Fibroblast of upper back skin (primary cell): Measurements from ENCODE around the gene ACTR8.

Source experiments
- DNase-seq: peaks from one replicate; pipeline ENCODE4 v3.0.0-alpha.2; 2013

Gene ACTR8

GRCh38 chr3:53862241-53862640 is 19.7 kb downstream of the ACTR8 start:
- DNase-seq: no peak

- no peak for DNase-seq
Measured at GRCh38 chr3:53860196-53860595, 21.8 kb downstream of the ACTR8 start.

- no peak for DNase-seq
Measured at GRCh38 chr3:53859178-53859577, 22.8 kb downstream of the ACTR8 start.

- DNase-seq: no peak
Measured at GRCh38 chr3:53858096-53858741, 23.7 kb downstream of the ACTR8 start.

- DNase-seq: no peak
Measured at GRCh38 chr3:53856964-53857363, 25.0 kb downstream of the ACTR8 start.

GRCh38 chr3:53850895-53851294 is 31.1 kb downstream of the ACTR8 start:
- DNase-seq: peak; percentile 43

GRCh38 chr3:53849916-53850315 is 32.0 kb downstream of the ACTR8 start:
- no peak for DNase-seq

- no peak for DNase-seq
Measured at GRCh38 chr3:53846851-53847155, 35.1 kb downstream of the ACTR8 start.

GRCh38 chr3:53846134-53846850 is 35.7 kb downstream of the ACTR8 start, which contains the start of the genes CHDH and IL17RB:
Gene CHDH (minus strand): TSS chr3:53846419. CDS start chr3:53824008, 22,411 bp downstream.
Gene IL17RB (plus strand): TSS chr3:53846568. CDS start chr3:53846589, 21 bp downstream.
- DNase-seq: no peak

- no peak for DNase-seq
Measured at GRCh38 chr3:53845881-53846133, 36.1 kb downstream of the ACTR8 start.

GRCh38 chr3:53845103-53845880 is 36.7 kb downstream of the ACTR8 start:
- DNase-seq: peak; percentile 23

GRCh38 chr3:53844262-53845102 is 37.5 kb downstream of the ACTR8 start:
- no peak for DNase-seq

- no peak for DNase-seq
Measured at GRCh38 chr3:53843195-53844177, 38.5 kb downstream of the ACTR8 start.

- DNase-seq: no peak
Measured at GRCh38 chr3:53842436-53843194, 39.3 kb downstream of the ACTR8 start.

- no peak for DNase-seq
Measured at GRCh38 chr3:53841296-53841695, 40.7 kb downstream of the ACTR8 start.

- no peak for DNase-seq
Measured at GRCh38 chr3:53837331-53837730, 44.6 kb downstream of the ACTR8 start.

- no peak for DNase-seq
Measured at GRCh38 chr3:53836084-53836872, 45.7 kb downstream of the ACTR8 start.

- DNase-seq: no peak
Measured at GRCh38 chr3:53835257-53835656, 46.7 kb downstream of the ACTR8 start.

- DNase-seq: no peak
Measured at GRCh38 chr3:53834429-53835095, 47.4 kb downstream of the ACTR8 start.

GRCh38 chr3:53833700-53834099 is 48.3 kb downstream of the ACTR8 start:
- DNase-seq: no peak
